SK-N-MC (cell line): ENCODE results near the gene GHRH.

ENCODE experiments used
- EZH2 ChIP-seq: fragments of 200-600 bp; sonication (generic); IDR thresholded peaks from one replicate; pipeline ENCODE4 v1.6.1; 2017; ENCODE audit warnings: antibody characterized with exemption
- FOXP2 ChIP-seq: optimal IDR thresholded peaks from 2 replicates; pipeline ENCODE3; 2011; ENCODE audit warnings: mild to moderate bottlenecking, moderate library complexity; ENCODE audit not compliant: insufficient read depth; ENCODE audit errors: extremely low read length, control extremely low read depth
- POLR2AphosphoS5 ChIP-seq: IDR thresholded peaks from 2 replicates; pipeline ENCODE4 v1.6.1; 2012; ENCODE audit warnings: mild to moderate bottlenecking, low read depth, low read length, borderline replicate concordance

- no peak for TF ChIP-seq POLR2AphosphoS5
- TF ChIP-seq EZH2, result no peak
- TF ChIP-seq FOXP2, result no peak
Measured at GRCh38 chr20:37243076-37243936, 18.3 kb downstream of the GHRH start.
